NT2/D1 (cell line): ENCODE results near the gene KCNA2.

Experiments
- YY1 ChIP-seq: IDR thresholded peaks from 2 replicates; pipeline ENCODE4 v1.6.1; 2011; ENCODE audit not compliant: insufficient read length, insufficient read depth
- ZNF274 ChIP-seq: IDR thresholded peaks from 2 replicates; pipeline ENCODE4 v1.6.1; 2011; ENCODE audit warnings: mild to moderate bottlenecking, low read depth, low read length

DNA sequence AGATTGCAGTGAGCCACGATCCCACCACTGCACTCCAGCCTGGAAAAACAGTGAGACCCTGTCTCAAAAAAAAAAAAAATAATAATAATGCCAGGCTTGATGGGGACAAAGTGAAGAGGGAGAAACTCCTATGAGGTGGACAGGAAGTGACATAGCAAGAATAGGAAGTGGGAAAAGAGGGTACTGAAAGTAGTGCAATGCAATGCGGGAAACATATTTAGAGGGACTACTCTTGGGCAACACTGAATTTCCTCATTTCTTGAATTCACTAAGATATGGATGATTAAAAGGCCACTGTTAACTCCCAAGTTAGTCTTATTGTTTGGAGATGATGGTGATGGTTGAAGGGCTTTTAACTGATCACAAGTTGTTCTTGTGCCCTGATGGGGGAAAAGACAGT, 21.6 kb upstream of the KCNA2 start:
- TF ChIP-seq ZNF274 (no peak), YY1 (no peak)
